Retinal pigment epithelial cell (primary cell): ENCODE data around the gene MFAP5.

Experiments used
- DNase-seq: peaks from one replicate; pipeline ENCODE4 v3.0.0-alpha.2; 2010; ENCODE audit warnings: low read depth
- H3K4me3 ChIP-seq: 2 replicates; pipeline ENCODE4 v1.5.1; 2011; ENCODE audit warnings: mild to moderate bottlenecking, low read length, control low read depth, moderate library complexity
- CTCF ChIP-seq: conservative IDR thresholded peaks from 2 replicates; pipeline ENCODE4 v1.5.1; 2011; ENCODE audit warnings: low read depth, low read length, control low read depth, inconsistent platforms

MFAP5 gene

GRCh38 chr12:8698132-8698851 is 35.7 kb upstream of the MFAP5 start:
- no peak for TF ChIP-seq CTCF
- no peak for DNase-seq
- H3K4me3 ChIP-seq = peak overlapping the region; percentile 77

- TF ChIP-seq CTCF = no peak
- DNase-seq = no peak
- H3K4me3 ChIP-seq = peak within 1 kb of the TSS; percentile 77
Observed at GRCh38 chr12:8697476-8698131, 35.0 kb upstream of the MFAP5 start, which contains the start of gene RIMKLB. Gene RIMKLB (plus strand): TSS chr12:8697991. CDS start chr12:8713867, 15,876 bp downstream.

- DNase-seq = no peak
- no peak for TF ChIP-seq CTCF
- H3K4me3 ChIP-seq = peak overlapping the region; percentile 69
Observed at GRCh38 chr12:8697120-8697475, 34.5 kb upstream of the MFAP5 start.

- TF ChIP-seq CTCF = no peak
- H3K4me3 ChIP-seq = peak overlapping the region; percentile 69
- DNase-seq = no peak
Observed at GRCh38 chr12:8696442-8697090, 33.9 kb upstream of the MFAP5 start.

GRCh38 chr12:8695116-8695515 is 32.5 kb upstream of the MFAP5 start:
- no peak for TF ChIP-seq CTCF
- H3K4me3 ChIP-seq = no peak overlapping the region

GRCh38 chr12:8692573-8692972 is 29.9 kb upstream of the MFAP5 start:
- no peak overlapping the region for H3K4me3 ChIP-seq
- no peak for TF ChIP-seq CTCF
- no peak for DNase-seq

More at GRCh38 chr12:8695116-8695515, 32.5 kb upstream of the MFAP5 start:
- no peak for DNase-seq
